ENCODE data around the gene MRGPRD.
"Not testable (repeated sequence)": the region's sequence is repeated elsewhere in the genome, so short reads cannot be mapped to it uniquely, and the experiment has no call there.

The MRGPRD gene

DNA sequence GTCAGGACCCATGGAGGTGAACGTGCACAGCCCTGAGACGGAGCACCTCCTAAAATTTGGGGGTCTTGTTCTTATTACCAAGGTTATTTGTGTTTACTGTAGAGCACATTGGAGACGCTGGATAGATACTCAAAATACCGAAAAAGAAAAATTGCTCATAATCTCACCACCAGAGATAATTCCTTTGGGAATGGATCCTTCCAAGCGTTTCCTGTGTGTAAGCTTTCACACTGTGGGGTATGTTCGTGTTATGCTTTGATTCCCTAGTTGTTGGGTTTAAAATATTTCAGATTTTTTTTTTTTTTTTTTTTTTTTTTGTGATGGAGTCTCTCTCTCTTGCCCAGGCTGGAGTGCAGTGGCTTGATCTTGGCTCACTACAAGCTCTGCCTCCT lies 14.1 kb upstream of the MRGPRD start:
- DNase-seq (ENCODE audit: extremely low spot score, insufficient read length, low read depth) (no peak), FAIRE-seq (no peak)

DNA sequence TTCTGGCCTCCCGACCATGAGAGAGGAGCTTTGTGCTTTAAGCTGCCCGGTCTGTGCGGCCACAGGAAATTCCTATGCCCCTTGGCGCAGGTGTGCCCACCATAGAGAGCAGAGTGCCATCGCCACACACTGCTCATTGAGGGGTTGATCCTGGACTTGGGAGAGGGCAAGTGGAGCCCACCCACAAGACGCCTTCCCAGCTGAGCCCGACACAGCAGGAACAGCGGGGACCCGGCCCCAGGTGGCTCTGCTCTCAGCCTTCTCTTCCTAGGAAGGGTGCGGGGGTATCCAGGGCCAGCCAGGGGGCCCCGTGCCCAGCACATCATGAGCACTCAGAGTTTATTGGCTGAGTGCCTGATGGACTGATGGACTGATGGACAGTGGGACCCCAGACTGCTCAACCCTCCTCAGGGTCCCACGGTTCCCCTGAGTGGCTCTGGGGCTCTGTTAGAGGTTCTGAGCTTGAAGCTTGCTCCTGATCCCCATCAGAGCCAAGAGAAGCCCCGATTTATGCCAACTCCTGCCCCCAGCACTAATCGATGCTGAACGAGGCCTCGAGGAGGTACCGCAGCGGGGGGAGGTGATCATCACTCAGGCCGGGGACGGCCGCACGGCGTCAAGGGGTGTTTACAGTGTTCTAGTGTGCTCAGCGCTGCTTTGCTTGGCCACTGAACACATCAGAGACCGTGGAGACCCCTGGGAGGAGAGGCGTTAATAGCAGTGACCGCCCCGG lies 13.5 kb upstream of the MRGPRD start:
- FAIRE-seq, result no peak
- DNase-seq (ENCODE audit: extremely low spot score, insufficient read length, low read depth), result no peak

DNA sequence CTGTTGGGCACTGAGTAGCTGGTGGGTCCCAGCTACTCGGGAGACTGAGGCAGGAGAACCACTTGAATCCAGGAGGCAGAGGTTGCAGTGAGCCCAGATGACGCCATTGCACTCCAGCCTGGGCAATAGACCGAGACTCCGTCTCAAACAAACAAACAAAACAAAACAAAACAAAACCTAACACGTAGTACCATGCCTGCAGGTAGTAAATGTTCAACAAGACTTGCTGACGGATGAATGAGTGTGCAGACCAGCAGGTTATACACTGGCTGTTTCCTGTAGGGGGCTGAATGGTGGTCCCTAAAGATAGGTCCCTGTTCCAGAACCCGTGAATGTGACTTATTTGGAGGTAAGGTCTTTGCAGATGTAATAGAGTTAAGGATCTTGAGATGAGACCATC lies 12.8 kb upstream of the MRGPRD start:
- FAIRE-seq (peak; percentile 18), DNase-seq (ENCODE audit: extremely low spot score, insufficient read length, low read depth) (no peak)

DNA sequence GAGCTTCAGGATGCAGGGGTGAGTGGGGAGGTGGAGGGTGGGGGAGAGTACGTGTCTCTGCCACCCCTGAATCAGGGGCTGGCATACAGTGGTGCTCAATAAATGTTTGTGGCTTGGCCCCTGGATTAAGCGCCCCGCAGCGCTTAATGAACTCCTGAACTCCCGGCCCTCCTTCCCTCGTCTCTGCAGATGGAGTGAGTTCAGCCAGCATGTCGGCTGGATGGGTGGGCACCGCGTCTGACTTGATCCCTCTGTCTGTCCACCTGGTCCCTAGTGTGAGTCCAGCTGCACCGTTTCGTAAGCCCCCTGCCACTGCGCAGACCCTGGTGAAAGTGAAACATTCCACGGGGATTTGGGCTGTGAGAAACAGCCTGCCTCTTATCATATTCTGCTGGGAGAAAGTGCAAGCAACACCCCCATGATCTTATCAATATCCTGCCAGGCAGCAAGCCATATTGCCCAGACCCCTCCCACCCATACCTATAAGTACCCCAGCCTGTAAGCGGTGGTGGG lies 12.0 kb upstream of the MRGPRD start:
- FAIRE-seq (no peak), DNase-seq (ENCODE audit: extremely low spot score, insufficient read length, low read depth) (no peak)

DNA sequence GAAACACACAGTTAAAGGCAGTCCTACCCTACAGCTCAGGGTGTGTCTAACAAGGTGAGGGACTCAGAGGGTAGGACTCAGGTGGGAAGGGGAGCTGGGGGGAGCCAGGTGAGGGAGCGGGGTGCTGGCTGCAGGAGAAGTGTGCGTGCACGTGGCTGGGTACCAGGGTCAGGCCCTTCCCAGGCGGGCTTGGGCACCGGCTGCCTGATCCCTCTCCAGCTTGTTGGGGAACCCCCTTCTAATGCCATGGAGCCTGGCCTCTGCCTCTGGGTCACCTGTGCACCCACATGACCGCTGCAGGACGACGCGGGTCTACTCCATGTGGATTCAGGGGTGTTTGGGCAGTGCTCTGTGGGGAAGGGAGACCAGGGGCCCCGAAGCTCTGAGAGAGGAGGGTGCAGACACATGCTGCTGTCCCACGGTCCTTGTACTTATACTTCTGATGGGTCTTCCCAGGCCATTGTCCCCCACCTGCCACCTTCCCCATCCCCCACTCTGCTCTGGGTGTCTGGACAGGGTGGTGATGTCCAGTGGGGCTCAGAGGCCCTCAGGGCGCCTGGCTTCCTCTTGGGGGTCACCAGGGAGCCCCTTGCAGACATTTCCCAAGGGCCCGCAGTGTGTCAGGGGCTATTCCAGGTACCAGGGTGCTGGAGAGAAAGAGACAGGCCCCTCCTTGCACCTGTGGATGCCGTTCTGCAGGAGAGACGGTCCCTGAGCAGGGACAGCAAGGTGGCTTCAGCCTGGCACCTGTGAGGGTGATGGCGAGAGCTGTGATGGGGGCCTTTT lies 10.4 kb upstream of the MRGPRD start:
- DNase-seq (ENCODE audit: extremely low spot score, insufficient read length, low read depth), result no peak

DNA sequence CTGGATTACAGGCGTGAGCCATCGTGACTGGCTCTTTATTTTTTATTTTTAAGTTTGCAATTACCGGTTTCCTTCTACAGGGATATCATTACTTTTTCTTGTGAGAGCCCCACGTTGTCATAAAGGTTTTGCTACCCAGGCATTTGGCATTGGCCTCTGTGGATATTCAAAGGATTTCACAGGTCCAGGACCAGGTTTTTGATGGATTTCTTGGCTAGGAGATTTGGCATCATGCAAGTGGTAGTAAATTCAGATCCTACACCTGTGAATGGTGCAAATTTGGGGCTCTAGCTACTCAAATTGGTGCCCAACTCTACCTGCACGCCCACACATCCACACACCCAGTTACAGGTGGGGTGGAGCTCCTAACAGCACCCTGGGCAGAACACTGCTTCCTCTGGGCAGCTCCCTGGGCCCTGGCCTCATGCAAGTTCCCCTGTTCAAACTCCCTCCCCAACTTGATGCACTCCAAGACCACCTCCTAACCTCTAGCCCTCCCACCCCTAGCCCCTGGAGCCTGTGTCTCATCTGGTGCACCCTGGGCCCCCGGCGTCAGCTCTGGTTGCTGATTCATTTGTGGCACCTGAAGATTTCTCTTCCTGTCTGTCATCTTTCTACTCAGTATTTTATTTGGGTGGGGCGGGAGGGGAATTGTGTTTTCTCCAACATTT lies 9.3 kb upstream of the MRGPRD start:
- FAIRE-seq, result no peak
- no peak for DNase-seq (ENCODE audit: extremely low spot score, insufficient read length, low read depth)

More for the DNA sequence above, 10.4 kb upstream of the MRGPRD start:
- FAIRE-seq, result no peak

DNA sequence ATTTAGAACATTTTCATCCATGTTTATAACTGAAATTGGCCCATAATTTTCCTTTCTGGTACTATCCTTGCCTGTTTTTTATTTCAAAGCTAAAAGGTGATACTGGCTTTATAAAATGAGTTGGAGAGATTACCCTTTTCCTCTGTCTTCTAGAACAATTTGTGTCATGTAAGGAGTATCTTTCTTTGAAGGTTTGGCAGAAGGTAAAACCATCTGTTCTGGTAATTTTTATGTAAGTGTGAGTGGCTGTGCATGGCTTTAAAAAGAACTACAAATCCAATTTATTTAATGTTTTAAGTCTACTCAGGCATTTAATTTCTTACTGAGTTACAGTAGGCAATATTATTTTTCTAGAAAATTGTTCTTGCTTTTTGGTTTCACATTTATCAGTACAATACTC lies 7.7 kb upstream of the MRGPRD start:
- no peak for DNase-seq (ENCODE audit: extremely low spot score, insufficient read length, low read depth)
- FAIRE-seq, result no peak

DNA sequence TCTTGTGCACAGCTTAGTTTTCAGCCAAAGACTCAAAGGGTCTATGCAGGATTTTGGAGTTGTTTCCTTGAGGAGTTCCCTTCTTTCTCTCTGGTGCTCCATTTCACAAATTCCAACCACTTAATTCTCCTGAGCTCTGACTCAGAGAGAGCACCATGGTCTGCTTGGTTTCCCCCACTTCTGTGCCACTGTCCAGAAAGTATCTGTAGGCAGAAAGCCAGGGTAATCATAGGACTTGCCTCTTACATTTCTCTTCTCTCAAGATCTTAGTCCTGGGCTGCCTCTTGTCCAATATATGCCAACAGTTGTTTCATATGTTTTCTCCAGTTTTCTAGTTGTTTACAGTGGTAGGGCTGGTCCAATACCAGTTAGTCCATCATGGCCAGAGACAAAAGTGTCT lies 6.4 kb upstream of the MRGPRD start:
- DNase-seq (ENCODE audit: extremely low spot score, insufficient read length, low read depth), result no peak

DNA sequence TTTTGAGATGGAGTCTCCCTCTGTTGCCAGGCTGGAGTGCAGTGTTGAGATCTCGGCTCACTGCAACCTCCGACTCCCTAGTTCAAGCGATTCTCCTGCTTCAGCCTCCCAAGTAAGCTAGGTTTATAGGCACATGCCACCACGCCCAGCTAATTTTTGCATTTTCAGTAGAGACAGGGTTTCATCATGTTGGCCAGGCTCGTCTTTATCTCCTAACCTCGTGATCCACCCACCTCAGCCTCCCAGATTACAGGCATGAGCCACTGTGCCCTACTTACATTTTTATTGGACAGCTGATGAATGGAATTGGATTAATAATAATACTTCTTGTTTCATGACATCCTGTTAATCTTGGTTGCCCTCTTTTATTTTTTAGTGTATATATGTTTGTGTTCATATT lies 3.0 kb upstream of the MRGPRD start:
- no peak for DNase-seq (ENCODE audit: extremely low spot score, insufficient read length, low read depth)
- no peak for FAIRE-seq

More for the DNA sequence above, 6.4 kb upstream of the MRGPRD start:
- FAIRE-seq, result no peak

DNA sequence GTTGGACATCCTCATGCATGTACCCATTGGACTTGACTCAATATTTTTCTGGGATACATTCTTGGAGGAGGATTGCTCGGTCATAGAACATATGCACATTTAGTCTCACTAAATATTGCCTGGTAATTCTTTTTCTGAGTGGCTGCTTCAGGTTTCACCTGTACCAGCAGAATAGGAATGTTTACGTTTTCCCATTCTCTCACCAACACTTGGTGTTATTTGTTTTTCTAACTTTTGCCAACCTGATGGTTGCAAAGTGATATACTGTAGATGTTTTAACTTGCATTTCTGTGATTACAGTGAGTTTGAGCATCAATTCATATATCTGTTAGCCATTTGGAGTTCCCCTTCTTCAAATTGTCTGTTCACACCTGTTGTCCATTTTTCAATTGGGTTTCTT lies 1.3 kb upstream of the MRGPRD start:
- no peak for DNase-seq (ENCODE audit: extremely low spot score, insufficient read length, low read depth)
- FAIRE-seq, result no peak

DNA sequence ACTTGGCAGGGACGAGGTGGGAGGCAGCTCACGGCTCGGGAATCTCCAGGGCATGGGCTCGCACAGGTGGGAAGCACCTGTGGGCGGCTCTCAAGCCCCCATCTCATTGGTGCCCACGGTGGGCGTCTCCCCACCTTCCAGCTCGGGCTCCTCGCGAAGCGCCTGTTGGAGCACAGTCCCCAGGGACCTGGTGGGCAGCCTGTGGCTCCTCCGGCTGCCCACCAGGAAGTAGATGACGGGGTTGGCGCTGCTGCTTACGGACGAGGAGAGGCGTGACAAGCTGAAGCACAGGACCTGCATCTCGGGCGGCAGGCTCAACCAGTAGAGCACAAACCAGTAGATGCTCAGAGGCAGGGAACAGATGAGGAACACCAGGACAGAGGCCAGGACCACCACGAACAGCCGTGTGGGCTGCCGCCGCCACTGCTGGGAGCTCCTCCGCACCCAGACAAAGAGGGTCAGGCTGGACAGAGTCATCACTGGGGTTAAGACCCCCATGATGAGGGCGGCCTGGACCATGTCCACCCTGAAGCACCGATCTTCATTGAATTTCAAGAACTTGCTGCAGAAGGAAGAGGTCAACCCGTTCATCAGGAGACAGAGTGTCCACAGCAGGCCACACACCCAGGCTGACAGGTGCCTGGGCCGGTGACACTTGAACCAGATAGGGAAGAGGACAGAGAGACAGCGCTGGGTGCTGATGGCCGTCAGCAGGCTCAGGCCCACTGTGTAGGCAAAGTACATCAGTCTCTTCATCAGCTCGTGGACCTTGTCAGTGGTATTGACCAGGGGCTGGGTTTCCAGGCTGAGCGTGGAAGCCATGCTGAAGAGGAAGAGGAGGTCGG lies 633 bp downstream of the MRGPRD start:
- FAIRE-seq (no peak), DNase-seq (ENCODE audit: extremely low spot score, insufficient read length, low read depth) (no peak)

DNA sequence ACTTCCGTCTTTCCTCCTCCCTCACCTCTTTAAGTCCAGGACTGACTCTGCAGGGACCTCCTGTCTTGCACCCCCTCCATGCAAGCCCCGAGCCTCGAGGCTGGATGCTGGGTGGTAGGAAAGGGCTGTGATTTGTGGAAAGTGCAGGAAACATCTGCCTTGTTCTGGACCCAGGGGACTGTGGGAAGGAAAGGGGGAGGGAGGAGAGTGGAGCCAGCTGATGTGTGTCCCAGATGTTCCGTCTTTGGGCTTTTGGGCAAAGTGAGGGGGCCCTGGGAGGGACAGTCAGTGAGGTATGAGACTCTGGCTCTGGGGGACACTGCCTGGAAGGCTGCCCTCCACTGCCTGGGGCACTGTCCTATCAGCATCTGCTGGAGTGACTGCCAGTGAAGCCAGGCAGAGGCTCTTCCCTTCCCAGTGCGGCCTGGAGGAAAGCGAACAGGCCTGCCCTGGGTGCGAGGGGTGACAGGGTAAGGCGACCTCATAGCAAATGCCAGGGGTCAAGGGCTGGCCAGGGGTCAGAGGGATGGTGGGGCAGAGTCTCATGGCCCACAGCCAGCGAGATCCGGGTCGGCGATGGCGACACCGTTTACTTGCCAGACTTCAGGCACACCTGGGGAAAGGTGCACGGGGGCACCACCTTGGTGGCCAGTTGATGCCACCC lies 1.7 kb downstream of the MRGPRD start:
- no peak for FAIRE-seq
- DNase-seq (ENCODE audit: extremely low spot score, insufficient read length, low read depth), result no peak

DNA sequence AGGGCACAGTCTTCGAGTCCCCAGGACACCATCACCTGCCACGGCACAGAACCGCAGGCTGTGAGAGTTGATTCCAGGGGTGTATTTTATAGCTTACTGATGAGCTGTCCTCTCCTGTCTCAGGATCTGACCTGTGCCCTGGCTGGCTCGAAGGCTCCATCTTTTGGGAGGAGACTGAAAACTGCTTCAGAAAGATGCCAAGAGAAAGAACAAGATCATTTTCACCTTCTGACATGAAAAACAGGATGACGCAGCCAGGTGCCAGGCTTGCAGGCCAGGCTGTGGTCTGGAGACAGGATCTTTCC lies 2.2 kb downstream of the MRGPRD start:
- DNase-seq (ENCODE audit: extremely low spot score, insufficient read length, low read depth), result no peak
- no peak for FAIRE-seq

DNA sequence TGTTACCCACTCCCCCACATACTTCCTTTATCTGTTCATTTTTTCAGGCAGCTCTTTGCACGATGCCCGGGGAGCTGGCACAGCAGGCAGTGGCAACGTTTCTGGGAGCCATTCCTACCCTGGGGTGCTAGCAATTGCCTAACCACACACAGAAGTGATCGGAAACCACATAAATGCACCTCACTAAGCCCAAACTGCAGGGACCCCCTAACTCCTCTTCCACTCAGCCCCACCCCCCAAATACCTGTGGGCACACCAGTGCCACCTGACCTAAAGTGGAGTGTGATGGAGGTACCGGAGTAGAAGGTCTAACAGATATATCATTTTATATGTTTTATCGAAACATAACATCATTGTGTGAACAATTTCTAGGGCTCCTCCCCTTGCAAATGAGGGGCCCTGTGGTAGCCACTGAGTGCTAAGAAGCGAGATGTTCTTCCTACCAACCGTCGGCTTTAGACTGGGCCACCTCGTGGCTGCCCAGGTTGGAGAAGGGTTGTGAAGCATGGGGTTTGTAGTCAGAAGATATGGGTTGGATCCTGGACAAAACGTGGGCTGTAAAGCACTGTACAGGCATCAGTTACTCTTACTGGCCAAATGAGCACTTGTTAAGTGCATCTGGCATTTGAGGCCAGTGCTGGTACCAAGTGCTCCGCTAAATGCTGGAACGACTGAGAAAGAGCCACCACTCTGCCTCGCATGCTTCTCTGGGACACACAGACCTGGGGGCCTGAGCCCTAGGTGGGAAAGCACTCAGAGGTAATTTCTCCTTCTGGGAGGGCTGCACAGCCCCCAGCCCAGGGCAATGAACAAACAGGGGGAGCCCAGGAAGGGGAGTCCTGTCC lies 2.8 kb downstream of the MRGPRD start:
- no peak for DNase-seq (ENCODE audit: extremely low spot score, insufficient read length, low read depth)
- FAIRE-seq, result no peak

DNA sequence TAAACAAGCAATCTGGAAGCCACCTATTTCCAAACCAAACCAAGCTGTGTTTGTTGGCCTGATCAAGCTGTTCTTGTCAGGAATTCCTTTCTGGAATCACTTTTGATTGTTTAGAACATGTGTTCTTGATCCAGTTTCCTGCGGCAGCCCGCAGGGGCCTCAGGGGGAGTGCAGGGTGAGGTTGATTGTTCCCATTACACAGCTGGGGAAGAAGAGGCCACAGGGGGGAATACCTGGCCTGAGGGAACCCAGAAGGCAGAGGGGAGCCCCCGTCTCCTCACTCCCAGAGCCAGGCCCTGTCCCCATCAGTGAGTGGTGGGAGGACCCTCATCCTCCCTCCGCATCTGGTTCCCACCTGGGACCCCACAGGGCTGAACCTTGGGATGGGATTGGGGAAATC lies 4.2 kb downstream of the MRGPRD start:
- no peak for DNase-seq (ENCODE audit: extremely low spot score, insufficient read length, low read depth)
- no peak for FAIRE-seq

DNA sequence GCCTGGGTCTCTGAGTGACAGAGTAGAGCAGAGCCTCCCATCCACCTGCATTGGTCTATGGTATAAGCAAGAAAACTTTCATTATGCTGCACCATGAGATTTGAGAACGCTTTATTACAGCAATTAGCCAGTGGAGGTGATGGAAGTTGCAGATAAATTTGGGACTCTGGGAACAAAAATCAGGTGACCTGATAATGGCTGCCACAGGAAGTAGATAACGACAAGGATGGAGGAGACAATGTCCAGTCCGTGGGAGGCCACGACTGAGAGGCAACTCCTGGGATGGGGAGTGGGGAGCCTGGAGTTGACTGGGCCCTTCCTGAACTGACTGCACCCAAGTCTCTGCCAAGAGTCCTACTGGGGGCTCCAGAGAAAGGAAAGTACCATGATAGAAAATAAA lies 4.7 kb downstream of the MRGPRD start:
- DNase-seq (ENCODE audit: extremely low spot score, insufficient read length, low read depth), result no peak
- FAIRE-seq, result no peak

DNA sequence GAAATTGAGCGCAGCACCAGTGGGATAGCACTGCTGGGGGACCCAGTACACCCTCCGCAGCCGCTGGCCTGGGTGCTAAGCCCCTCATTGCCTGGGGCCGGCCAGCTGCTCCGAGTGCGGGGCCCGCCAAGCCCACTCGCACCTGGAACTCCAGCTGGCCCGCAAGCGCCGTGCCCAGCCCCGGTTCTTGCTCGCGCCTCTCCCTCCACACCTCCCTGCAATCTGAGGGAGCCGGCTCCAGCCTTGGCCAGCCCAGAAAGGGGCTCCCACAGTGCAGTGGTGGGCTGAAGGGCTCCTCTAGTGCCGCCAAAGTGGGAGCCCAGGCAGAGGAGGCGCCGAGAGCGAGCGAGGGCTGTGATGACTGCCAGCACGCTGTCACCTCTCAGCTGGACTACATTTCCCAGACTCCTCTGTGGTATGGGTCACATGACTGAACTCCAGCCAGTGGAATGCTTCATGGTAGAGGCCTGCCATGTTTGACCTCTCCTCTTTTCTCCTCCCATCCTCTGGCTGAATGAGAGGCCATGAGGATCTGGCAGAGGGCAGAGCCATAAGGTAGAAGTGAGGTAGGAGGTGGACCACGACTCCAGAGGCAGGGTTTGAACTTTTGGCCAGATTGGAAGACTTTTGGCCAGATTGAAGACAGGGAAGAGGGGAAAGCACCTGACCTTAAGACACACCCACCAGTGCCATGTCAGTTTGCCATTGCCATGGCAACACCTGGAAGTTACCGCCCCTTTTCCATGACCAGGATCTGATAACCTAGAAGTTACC lies 6.2 kb downstream of the MRGPRD start:
- DNase-seq (ENCODE audit: extremely low spot score, insufficient read length, low read depth) (peak; percentile 18), FAIRE-seq (no peak)

DNA sequence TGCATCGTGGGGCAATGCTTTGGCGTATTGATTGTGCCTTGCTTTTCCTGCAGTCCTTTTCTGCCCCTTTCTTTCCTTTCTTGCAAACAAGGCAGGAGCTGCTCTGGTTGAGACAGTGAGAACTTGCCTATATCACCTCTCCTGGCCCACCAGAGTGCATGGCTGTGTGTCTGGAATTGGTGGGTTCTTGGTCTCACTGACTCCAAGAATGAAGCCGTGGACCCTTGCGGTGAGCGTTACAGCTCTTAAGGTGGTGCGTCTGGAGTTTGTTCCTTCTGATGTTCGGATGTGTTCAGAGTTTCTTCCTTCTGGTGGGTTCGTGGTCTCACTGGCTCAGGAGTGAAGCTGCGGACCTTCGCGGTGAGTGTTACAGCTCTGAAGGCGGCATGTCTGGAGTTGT lies 7.1 kb downstream of the MRGPRD start:
- not testable (repeated sequence) for FAIRE-seq; DNase-seq (ENCODE audit: extremely low spot score, insufficient read length, low read depth)

Data from GM18507 (cell line).